PC-9 (cell line): ENCODE data around the gene UROS. TPM values are rescaled to one million over a fixed set of nuclear protein-coding genes. Genes with fewer than 3 reads are reported as not detected.

Experiments used
- BruUV-seq: library from RNA; stranded (reverse); fragments of 400-500 nt; replicated peaks from 2 replicates; lab custom pipeline; 2021; lab: Mats Ljungman, UMichigan
- CTCF ChIA-PET: fragments of 300-600 bp; sonication (Branson Sonifier 250); formaldehyde crosslinking; loops from one replicate; lab custom pipeline; 2022; ENCODE audit warnings: antibody characterized with exemption; lab: Charles Lee
- POLR2A ChIA-PET: fragments of 300-600 bp; sonication (Branson Sonifier 250); formaldehyde crosslinking; loops from one replicate; lab custom pipeline; 2022; ENCODE audit warnings: antibody characterized with exemption; ENCODE audit not compliant: unreplicated experiment; lab: Charles Lee
- DNase-seq, 2 experiments: peaks; one replicate each; pipeline versions ENCODE4 v3.0.0 to v3.0.0-alpha.2; 2015 to 2022; ENCODE audit warnings: mixed read lengths in 1 of 2
- H2AFZ ChIP-seq: fragments of 200-600 bp; sonication (generic); 2 replicates; pipeline ENCODE4 v1.8.1; 2017; ENCODE audit warnings: antibody characterized with exemption
- H3F3A ChIP-seq: fragments of 200-600 bp; sonication (generic); 2 replicates; pipeline ENCODE4 v1.8.1; 2017; ENCODE audit warnings: antibody characterized with exemption, mild to moderate bottlenecking, low read depth; ENCODE audit not compliant: insufficient read depth
- H3K27ac ChIP-seq: fragments of 200-600 bp; sonication (generic); 2 replicates; pipeline ENCODE4 v1.6.1; 2016; ENCODE audit warnings: mixed run types
- H3K27me3 ChIP-seq: fragments of 200-600 bp; sonication (generic); 2 replicates; pipeline ENCODE4 v1.6.1; 2016; ENCODE audit warnings: low read depth, mixed run types; ENCODE audit not compliant: insufficient read depth
- H3K36me3 ChIP-seq: fragments of 200-600 bp; sonication (generic); 2 replicates; pipeline ENCODE4 v1.6.1; 2016; ENCODE audit warnings: low read depth, mixed run types
- H3K4me1 ChIP-seq: fragments of 200-600 bp; sonication (generic); replicated peaks from 2 replicates; pipeline ENCODE4 v1.6.1; 2016; ENCODE audit warnings: mixed run types; ENCODE audit not compliant: insufficient read depth
- H3K4me2 ChIP-seq: fragments of 200-600 bp; sonication (generic); 2 replicates; pipeline ENCODE4 v1.6.1; 2017; ENCODE audit warnings: mixed run types
- H3K4me3 ChIP-seq: fragments of 200-600 bp; sonication (generic); 2 replicates; pipeline ENCODE4 v1.6.1; 2016; ENCODE audit warnings: mixed run types
- H3K79me2 ChIP-seq: fragments of 200-600 bp; sonication (generic); 2 replicates; pipeline ENCODE4 v1.6.1; 2017; ENCODE audit warnings: low read depth, mixed run types
- H3K9me2 ChIP-seq: fragments of 200-600 bp; sonication (generic); 2 replicates; pipeline ENCODE4 v1.8.1; 2017; ENCODE audit warnings: mild to moderate bottlenecking; ENCODE audit not compliant: insufficient read depth
- H3K9me3 ChIP-seq: fragments of 200-600 bp; sonication (generic); 2 replicates; pipeline ENCODE4 v1.8.1; 2016; ENCODE audit warnings: low read depth; ENCODE audit not compliant: insufficient read depth
- H4K20me1 ChIP-seq: fragments of 200-600 bp; sonication (generic); 2 replicates; pipeline ENCODE4 v1.8.1; 2017; ENCODE audit not compliant: insufficient read depth
- CTCF ChIP-seq: fragments of 200-600 bp; sonication (generic); conservative IDR thresholded peaks from 2 replicates; pipeline ENCODE4 v1.6.1; 2017; ENCODE audit warnings: mixed run types, antibody characterized with exemption, mild to moderate bottlenecking, moderate library complexity
- EZH2 ChIP-seq: fragments of 200-600 bp; sonication (generic); IDR thresholded peaks from 2 replicates; pipeline ENCODE4 v1.8.0; 2017; ENCODE audit warnings: antibody characterized with exemption, low read depth
- intact Hi-C: fragments of 100-400 bp; cut with micrococcal nuclease; formaldehyde crosslinking; loops from one replicate; pipeline ENCODE4 v1.10.0; 2022; ENCODE audit not compliant: unreplicated experiment
- total RNA-seq: library from RNA; stranded (reverse); gene quantifications from 2 replicates; pipeline ENCODE4 v1.2.3, GENCODE V29; 2021

UROS gene
- total RNA-seq, 1 experiment from 2014 or later, result 35.1 TPM

GRCh38 chr10:125827133-125827532 is 4.1 kb upstream of the UROS start:
- DNase-seq, result no peak
- H2AFZ ChIP-seq, result no peak overlapping the region
- no peaks in the 10 kb centered on the region for H3K27me3 ChIP-seq
- intact Hi-C loops, result no loop called here
- H3K79me2 ChIP-seq, result peaks cover 48% of the 10 kb centered on the region
- CTCF ChIA-PET, result no interaction called here
- peaks cover 9% of the 10 kb centered on the region; the same call in 1 of the 2 replicates for H4K20me1 ChIP-seq
- POLR2A ChIA-PET, result no interaction called here
- H3F3A ChIP-seq, result no peaks in the 10 kb centered on the region
- no peak overlapping the region for H3K27ac ChIP-seq
- BruUV-seq, result no TSS peak
- no peaks in the 10 kb centered on the region for H3K9me3 ChIP-seq
- no peaks in the 10 kb centered on the region for H3K9me2 ChIP-seq
- no peak overlapping the region for H3K4me3 ChIP-seq
- H3K4me1 ChIP-seq, result peaks cover 14% of the 10 kb centered on the region
- H3K36me3 ChIP-seq, result peaks cover 28% of the 10 kb centered on the region
- no peak for TF ChIP-seq CTCF
- TF ChIP-seq EZH2, result no peak
- H3K4me2 ChIP-seq, result no peak overlapping the region

GRCh38 chr10:125824736-125825135 is 1.7 kb upstream of the UROS start:
- Histone ChIP-seq H2AFZ (no peak overlapping the region), H3K79me2 (peaks cover 54% of the 10 kb centered on the region), H3K27me3 (no peaks in the 10 kb centered on the region), H3K4me2 (peak overlapping the region; percentile 99), H3K4me1 (peaks cover 14% of the 10 kb centered on the region), H3K9me2 (no peaks in the 10 kb centered on the region), H3K9me3 (no peaks in the 10 kb centered on the region), H3F3A (no peaks in the 10 kb centered on the region), H3K27ac (peak overlapping the region; percentile 88), H3K4me3 (peak overlapping the region; percentile 81), H3K36me3 (peaks cover 22% of the 10 kb centered on the region), H4K20me1 (peaks cover 9% of the 10 kb centered on the region; the same call in 1 of the 2 replicates)
- TF ChIP-seq CTCF (no peak), EZH2 (no peak)
- ChIA-PET POLR2A (no interaction called here), CTCF (no interaction called here)
- intact Hi-C loops, result loop anchor here (5.0 kb wide), 1 partner anchor 762 kb away; no protein-coding TSS in a partner anchor
- BruUV-seq, result no TSS peak
- peak in 1 of 2 experiments; percentile 55 for DNase-seq

GRCh38 chr10:125823663-125824251 is 699 bp upstream of the UROS start:
- TSS peak; percentile 60 for BruUV-seq
- Histone ChIP-seq H4K20me1 (peaks cover 9% of the 10 kb centered on the region; the same call in 1 of the 2 replicates), H3K27ac (peak overlapping the region; percentile 88), H3K79me2 (peaks cover 54% of the 10 kb centered on the region), H3K9me3 (no peaks in the 10 kb centered on the region), H3K27me3 (no peaks in the 10 kb centered on the region), H3K4me1 (peaks cover 14% of the 10 kb centered on the region), H3K4me2 (peak overlapping the region; percentile 99), H3F3A (no peaks in the 10 kb centered on the region), H3K36me3 (peaks cover 22% of the 10 kb centered on the region), H3K4me3 (peak overlapping the region; percentile 81), H2AFZ (peak overlapping the region; percentile 91), H3K9me2 (no peaks in the 10 kb centered on the region)
- no peak for TF ChIP-seq CTCF
- TF ChIP-seq EZH2, result no peak
- POLR2A ChIA-PET, result no interaction called here
- intact Hi-C loops, result loop anchor here (5.0 kb wide), 1 partner anchor 761 kb away; no protein-coding TSS in a partner anchor
- DNase-seq, result peak in 1 of 2 experiments; percentile 8
- CTCF ChIA-PET, result no interaction called here
